IMR-90 (cell line): ENCODE results near the gene RASSF8. TPM values are rescaled to one million over a fixed set of nuclear protein-coding genes. Genes with fewer than 3 reads are reported as not detected.

Experiments
- ATAC-seq: fragments of 200-7000 bp; cut with Tn5 transposase; 2 replicates; pipeline ENCODE4 v1.9.1; 2020; ENCODE audit warnings: low read depth, mild to moderate bottlenecking, moderate library complexity
- BruUV-seq: library from RNA; stranded (reverse); fragments of 400-500 nt; replicated peaks from 2 replicates; lab custom pipeline; 2021; lab: Mats Ljungman, UMichigan
- CTCF ChIA-PET: fragments of 300-600 bp; formaldehyde crosslinking; extraction: SDS; loops from one replicate; lab custom pipeline; 2021; ENCODE audit warnings: antibody characterized with exemption; lab: Yijun Ruan, JAX
- POLR2A ChIA-PET: fragments of 300-600 bp; sonication (Branson Sonifier 250); formaldehyde crosslinking; loops from one replicate; lab custom pipeline; 2022; ENCODE audit warnings: antibody characterized with exemption; ENCODE audit not compliant: unreplicated experiment; lab: Charles Lee
- DNase-seq: peaks from one replicate; pipeline ENCODE4 v3.0.0; 2013
- H2AFZ ChIP-seq: replicated peaks from 2 replicates; pipeline ENCODE3; 2013; ENCODE audit warnings: low read length, mild to moderate bottlenecking; ENCODE audit not compliant: poor library complexity
- H2AK5ac ChIP-seq: 2 replicates; pipeline ENCODE4 v1.6.1; 2013; ENCODE audit warnings: low read depth, low read length, inconsistent platforms
- H2AK9ac ChIP-seq: replicated peaks from 2 replicates; pipeline ENCODE3; 2013; ENCODE audit warnings: mild to moderate bottlenecking, low read depth, low read length, moderate library complexity; ENCODE audit not compliant: poor library complexity
- H2BK120ac ChIP-seq: 2 replicates; pipeline ENCODE4 v1.6.1; 2013; ENCODE audit warnings: low read depth, low read length, inconsistent platforms
- H2BK15ac ChIP-seq: 3 replicates; pipeline ENCODE4 v1.6.1; 2013; ENCODE audit warnings: low read depth, low read length, inconsistent platforms
- H2BK20ac ChIP-seq: 2 replicates; pipeline ENCODE4 v1.6.1; 2013; ENCODE audit warnings: low read depth, mild to moderate bottlenecking, inconsistent platforms, low read length, moderate library complexity
- H2BK5ac ChIP-seq: 2 replicates; pipeline ENCODE4 v1.6.1; 2013; ENCODE audit warnings: mild to moderate bottlenecking, low read depth, low read length, inconsistent platforms; ENCODE audit not compliant: poor library complexity, severe bottlenecking
- H3K14ac ChIP-seq: replicated peaks from 2 replicates; pipeline ENCODE4 v1.6.1; 2013; ENCODE audit warnings: low read depth, low read length, inconsistent platforms
- H3K18ac ChIP-seq: 2 replicates; pipeline ENCODE4 v1.6.1; 2013; ENCODE audit warnings: low read depth, low read length, control low read depth
- H3K23ac ChIP-seq: 2 replicates; pipeline ENCODE4 v1.6.1; 2013; ENCODE audit warnings: low read depth, low read length, inconsistent platforms
- H3K27ac ChIP-seq: 2 replicates; pipeline ENCODE4 v1.5.1; 2013; ENCODE audit warnings: mild to moderate bottlenecking, control low read depth, low read length; ENCODE audit not compliant: insufficient read depth
- H3K27me3 ChIP-seq: 2 replicates; pipeline ENCODE4 v1.6.1; 2013; ENCODE audit warnings: low read length; ENCODE audit not compliant: control insufficient read depth, insufficient read depth
- H3K36me3 ChIP-seq: 2 replicates; pipeline ENCODE4 v1.6.1; 2013; ENCODE audit warnings: low read length, mixed read lengths; ENCODE audit not compliant: control insufficient read depth, insufficient read depth
- H3K4ac ChIP-seq: 2 replicates; pipeline ENCODE4 v1.6.1; 2013; ENCODE audit warnings: low read depth, low read length, inconsistent platforms
- H3K4me1 ChIP-seq: 2 replicates; pipeline ENCODE4 v1.6.1; 2013; ENCODE audit warnings: low read length, mixed read lengths; ENCODE audit not compliant: control insufficient read depth, insufficient read depth
- H3K4me2 ChIP-seq: 2 replicates; pipeline ENCODE4 v1.6.1; 2013; ENCODE audit warnings: low read depth, mild to moderate bottlenecking, control low read depth, low read length, moderate library complexity
- H3K4me3 ChIP-seq: 2 replicates; pipeline ENCODE4 v1.5.1; 2013; ENCODE audit warnings: low read depth, mild to moderate bottlenecking, control low read depth, low read length, moderate library complexity; ENCODE audit not compliant: insufficient read depth
- H3K56ac ChIP-seq: 2 replicates; pipeline ENCODE4 v1.6.1; 2013; ENCODE audit warnings: low read length, inconsistent platforms; ENCODE audit not compliant: insufficient read depth; ENCODE audit errors: extremely low read depth
- H3K79me1 ChIP-seq, 2 experiments: 2 replicates each; pipeline ENCODE4 v1.6.1; 2013; ENCODE audit warnings: low read length in 2 of 2, inconsistent platforms in 1 of 2, low read depth in 1 of 2
- H3K9ac ChIP-seq: 2 replicates; pipeline ENCODE4 v1.6.1; 2013; ENCODE audit warnings: low read depth, low read length, control low read depth
- H3K9me1 ChIP-seq: 2 replicates; pipeline ENCODE4 v1.6.1; 2013; ENCODE audit warnings: low read length, inconsistent platforms; ENCODE audit not compliant: insufficient read depth
- H3K9me3 ChIP-seq: 2 replicates; pipeline ENCODE4 v1.6.1; 2013; ENCODE audit warnings: low read length; ENCODE audit not compliant: control insufficient read depth, insufficient read depth
- H4K20me1 ChIP-seq: 2 replicates; pipeline ENCODE4 v1.6.1; 2013; ENCODE audit warnings: low read length, inconsistent platforms; ENCODE audit not compliant: insufficient read depth
- H4K5ac ChIP-seq: 2 replicates; pipeline ENCODE4 v1.6.1; 2013; ENCODE audit warnings: mild to moderate bottlenecking, low read depth, low read length, control low read depth
- H4K8ac ChIP-seq, 2 experiments: 2 replicates each; pipeline ENCODE4 v1.6.1; 2013; ENCODE audit warnings: low read depth in 2 of 2, low read length in 2 of 2, control low read depth in 1 of 2, inconsistent platforms in 1 of 2
- H4K91ac ChIP-seq: 2 replicates; pipeline ENCODE4 v1.6.1; 2013; ENCODE audit warnings: low read depth, low read length, inconsistent platforms; ENCODE audit not compliant: insufficient read depth
- BHLHE40 ChIP-seq: fragments of 150-350 bp; IDR thresholded peaks from 2 replicates; pipeline ENCODE4 v1.6.1; 2016; ENCODE audit warnings: mild to moderate bottlenecking, low read depth, low read length
- CEBPB ChIP-seq: IDR thresholded peaks from 2 replicates; pipeline ENCODE4 v1.6.1; 2012; ENCODE audit warnings: low read depth, low read length, improper control_type of control experiment
- CHD1 ChIP-seq: IDR thresholded peaks from 2 replicates; pipeline ENCODE4 v1.6.1; 2012; ENCODE audit warnings: low read depth, low read length, improper control_type of control experiment
- CTCF ChIP-seq: conservative IDR thresholded peaks from 2 replicates; pipeline ENCODE4 v1.5.1; 2012; ENCODE audit warnings: mild to moderate bottlenecking, low read depth, low read length, improper control_type of control experiment
- ELK1 ChIP-seq: fragments of 150-350 bp; IDR thresholded peaks from 2 replicates; pipeline ENCODE4 v1.6.1; 2016; ENCODE audit warnings: low read depth, mild to moderate bottlenecking, low read length, moderate library complexity, borderline replicate concordance
- FOS ChIP-seq: fragments of 150-350 bp; IDR thresholded peaks from 2 replicates; pipeline ENCODE4 v1.6.1; 2016; ENCODE audit warnings: low read depth, low read length
- MAFK ChIP-seq: IDR thresholded peaks from 2 replicates; pipeline ENCODE4 v1.6.1; 2012; ENCODE audit warnings: low read depth, low read length, improper control_type of control experiment
- MAZ ChIP-seq: IDR thresholded peaks from 2 replicates; pipeline ENCODE4 v1.6.1; 2012; ENCODE audit warnings: low read depth, mild to moderate bottlenecking, low read length, improper control_type of control experiment, moderate library complexity, borderline replicate concordance
- MXI1 ChIP-seq: IDR thresholded peaks from 2 replicates; pipeline ENCODE4 v1.6.1; 2012; ENCODE audit warnings: low read depth, mild to moderate bottlenecking, low read length, moderate library complexity, borderline replicate concordance
- NFE2L2 ChIP-seq: fragments of 150-350 bp; IDR thresholded peaks from 2 replicates; pipeline ENCODE4 v1.6.1; 2016; ENCODE audit warnings: low read depth, mild to moderate bottlenecking, low read length
- POLR2A ChIP-seq: IDR thresholded peaks from 2 replicates; pipeline ENCODE4 v1.6.1; 2012; ENCODE audit warnings: mild to moderate bottlenecking, low read depth, low read length
- RAD21 ChIP-seq: IDR thresholded peaks from 2 replicates; pipeline ENCODE4 v1.6.1; 2012; ENCODE audit warnings: low read length, improper control_type of control experiment
- RCOR1 ChIP-seq: IDR thresholded peaks from 2 replicates; pipeline ENCODE4 v1.6.1; 2012; ENCODE audit warnings: mild to moderate bottlenecking, low read length, improper control_type of control experiment; ENCODE audit not compliant: insufficient replicate concordance
- RFX5 ChIP-seq: IDR thresholded peaks from 2 replicates; pipeline ENCODE4 v1.8.0; 2012; ENCODE audit warnings: low read depth, mild to moderate bottlenecking, low read length, moderate library complexity
- SMC3 ChIP-seq: fragments of 150-350 bp; IDR thresholded peaks from 2 replicates; pipeline ENCODE4 v1.6.1; 2016; ENCODE audit warnings: low read depth, mild to moderate bottlenecking, antibody characterized with exemption, low read length, moderate library complexity
- USF2 ChIP-seq: fragments of 150-350 bp; IDR thresholded peaks from 2 replicates; pipeline ENCODE4 v1.6.1; 2017; ENCODE audit warnings: mild to moderate bottlenecking, antibody characterized with exemption, low read length, low read depth
- WGBS, 2 experiments: methylation state at CpG; one replicate each; pipeline versions ENCODE4 v1.1.5 to v1.1.7; 2013; ENCODE audit warnings: missing lambda C conversion rate in 2 of 2; ENCODE audit not compliant: insufficient read length in 1 of 2; ENCODE audit errors: extremely low coverage in 2 of 2; 5-methylcytosine and 5-hydroxymethylcytosine counted together
- dilution Hi-C: fragments of 300-500 bp; cut with HindIII; formaldehyde crosslinking; loops from one replicate; pipeline ENCODE4 v1.14.3; 2018; ENCODE audit warnings: low sequenced_read_pairs; ENCODE audit not compliant: unreplicated experiment
- in situ Hi-C: fragments of 300-500 bp; cut with MboI; formaldehyde crosslinking; loops from 3 replicates; pipeline ENCODE4 v1.14.3; 2019; ENCODE audit warnings: low sequenced_read_pairs, inconsistent platforms, mixed read lengths
- intact Hi-C: fragments of 100-400 bp; cut with micrococcal nuclease; formaldehyde crosslinking; loops from 2 replicates; pipeline ENCODE4 v1.10.0; 2022
- polyA plus RNA-seq, 3 experiments: library from polyadenylated mRNA; depleted of rRNA; stranded (reverse); fragments of >200 nt; gene quantifications; 2 replicates each; pipeline ENCODE4 v1.2.3, GENCODE V29; 2012; ENCODE audit warnings: low replicate concordance in 1 of 3
- total RNA-seq: library from RNA; depleted of rRNA; stranded (reverse); fragments of >200 nt; gene quantifications from 2 replicates; pipeline ENCODE4 v1.2.3, GENCODE V29; 2012

The RASSF8 gene
- total and polyA plus RNA-seq, 2 of the 4 experiments (the other 2 are of a cell fraction): 10.8 to 50.5 TPM

- Histone ChIP-seq H3K4me1 (peaks cover 15% of the 10 kb centered on the region), H3K14ac (peak overlapping the region; percentile 82; the same call in 1 of the 2 replicates), H3K4me2 (peak overlapping the region; percentile 68; the same call in 1 of the 2 replicates), H3K36me3 (peaks cover 2% of the 10 kb centered on the region; the same call in 1 of the 2 replicates), H3K9ac (no peak overlapping the region), H3K23ac (peak overlapping the region; percentile 78; the same call in 1 of the 2 replicates), H3K27ac (no peak overlapping the region), H4K20me1 (peaks cover 27% of the 10 kb centered on the region), H2AFZ (no peak overlapping the region), H4K8ac (peak overlapping the region in 1 of 2 experiments; percentile 67; a peak in 1 of 4 replicates), H2BK15ac (no peak overlapping the region), H2BK5ac (peak overlapping the region; percentile 74), H3K9me3 (no peaks in the 10 kb centered on the region), H3K79me1 (peaks cover 45 to 75% of the 10 kb centered on the region in 2 experiments), H2AK5ac (no peak overlapping the region; the same call in 1 of the 2 replicates), H3K4ac (peak overlapping the region; percentile 48; the same call in 1 of the 2 replicates), H4K5ac (0 out of 2 replicates have a peak overlapping the region, but pooled peaks have one; percentile 15), H3K9me1 (peaks cover 3% of the 10 kb centered on the region; the same call in 1 of the 2 replicates), H3K27me3 (no peaks in the 10 kb centered on the region), H3K18ac (peak overlapping the region; percentile 38; the same call in 1 of the 2 replicates), H4K91ac (no peak overlapping the region), H3K4me3 (no peak overlapping the region), H2AK9ac (no peak overlapping the region), H3K56ac (no peak overlapping the region), H2BK20ac (peak overlapping the region; percentile 71; the same call in 1 of the 2 replicates), H2BK120ac (no peak overlapping the region)
- in situ Hi-C loops (no loop called here), dilution Hi-C loops (no loop called here), intact Hi-C loops (no loop called here)
- ATAC-seq (no peak), DNase-seq (no peak)
- 100% methylated on average over 1 of the region's 1 CpG; no CpG with 5 or more reads in 1 of the 2 experiments for WGBS, 2 experiments
- POLR2A ChIA-PET: no interaction called here
- CTCF ChIA-PET: no interaction called here
- TF ChIP-seq FOS (no peak), USF2 (no peak), MXI1 (no peak), CTCF (no peak), MAZ (no peak), NFE2L2 (no peak), BHLHE40 (no peak), RFX5 (no peak), CEBPB (no peak), POLR2A (no peak), SMC3 (no peak), ELK1 (no peak), RAD21 (no peak), MAFK (no peak), CHD1 (no peak), RCOR1 (no peak)
- no TSS peak for BruUV-seq
These were observed 51.1 kb downstream of the RASSF8 start for GRCh38 chr12:26009593-26009992.
